Measurements from ENCODE around the gene MACC1. TPM values are rescaled to one million over a fixed set of nuclear protein-coding genes. Genes with fewer than 3 reads are reported as not detected.

The MACC1 gene
- total and polyA plus RNA-seq, 12 donors = 0.35 to 9.8 (median 1.5) TPM

DNA sequence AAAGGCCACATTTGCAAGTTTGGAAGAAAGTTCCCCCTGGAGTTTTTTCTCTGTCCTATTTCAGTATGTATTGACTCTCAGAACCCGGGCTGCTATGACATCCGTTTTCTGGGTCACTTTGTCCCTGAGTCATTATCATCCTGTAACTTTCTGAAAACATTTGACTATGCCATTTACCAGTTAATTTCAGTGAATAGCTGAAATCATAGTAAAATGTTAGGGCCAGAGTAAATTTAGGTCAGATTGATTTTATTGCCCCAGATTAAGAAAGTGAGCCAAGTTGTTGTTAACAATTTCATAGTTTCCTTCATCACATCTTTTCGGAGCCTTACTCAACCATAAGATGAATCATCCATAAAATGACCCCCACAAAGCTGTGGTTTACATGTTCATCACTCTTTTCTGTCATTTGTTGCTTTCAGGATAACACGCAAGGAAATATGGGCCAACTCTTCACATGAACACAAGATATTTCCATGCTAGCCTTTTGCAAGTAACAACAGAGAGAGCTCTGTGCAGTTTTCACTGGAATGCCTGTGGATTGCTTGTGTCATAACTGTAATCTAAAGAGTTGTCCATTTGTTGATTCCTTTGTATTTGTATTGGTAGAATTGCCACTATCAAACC lies 3.9 kb upstream of the MACC1 start:
- 17 to 21% (median 19%) methylated on average over 4 of the region's 4 CpGs for WGBS, 4 donors
- no peaks in the 10 kb centered on the region for H3K36me3 ChIP-seq (replicated peaks in 1 of 2)
- DNase-seq = peak in 5 of 7 donors; percentile 29 to 62 (median 34)
- peaks cover 0 to 21% of the 10 kb centered on the region in 2 donors for H3K4me1 ChIP-seq (replicated peaks in 1 of 2)
- H3K27ac ChIP-seq = peak overlapping the region; percentile 30 to 81 (median 43)
- intact Hi-C loops (cut with DNase I) = no loop called here
- H3K9me3 ChIP-seq (replicated peaks in 1 of 3) = no peaks in the 10 kb centered on the region
- H3K27me3 ChIP-seq = no peaks in the 10 kb centered on the region
- no peak overlapping the region for H3K4me3 ChIP-seq
- no peak for TF ChIP-seq POLR2A (IDR thresholded peaks at IDR 0.05)
- TF ChIP-seq, protein P1, sequence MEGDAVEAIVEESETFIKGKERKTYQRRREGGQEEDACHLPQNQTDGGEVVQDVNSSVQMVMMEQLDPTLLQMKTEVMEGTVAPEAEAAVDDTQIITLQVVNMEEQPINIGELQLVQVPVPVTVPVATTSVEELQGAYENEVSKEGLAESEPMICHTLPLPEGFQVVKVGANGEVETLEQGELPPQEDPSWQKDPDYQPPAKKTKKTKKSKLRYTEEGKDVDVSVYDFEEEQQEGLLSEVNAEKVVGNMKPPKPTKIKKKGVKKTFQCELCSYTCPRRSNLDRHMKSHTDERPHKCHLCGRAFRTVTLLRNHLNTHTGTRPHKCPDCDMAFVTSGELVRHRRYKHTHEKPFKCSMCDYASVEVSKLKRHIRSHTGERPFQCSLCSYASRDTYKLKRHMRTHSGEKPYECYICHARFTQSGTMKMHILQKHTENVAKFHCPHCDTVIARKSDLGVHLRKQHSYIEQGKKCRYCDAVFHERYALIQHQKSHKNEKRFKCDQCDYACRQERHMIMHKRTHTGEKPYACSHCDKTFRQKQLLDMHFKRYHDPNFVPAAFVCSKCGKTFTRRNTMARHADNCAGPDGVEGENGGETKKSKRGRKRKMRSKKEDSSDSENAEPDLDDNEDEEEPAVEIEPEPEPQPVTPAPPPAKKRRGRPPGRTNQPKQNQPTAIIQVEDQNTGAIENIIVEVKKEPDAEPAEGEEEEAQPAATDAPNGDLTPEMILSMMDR (IDR thresholded peaks at IDR 0.05) = no peak

DNA sequence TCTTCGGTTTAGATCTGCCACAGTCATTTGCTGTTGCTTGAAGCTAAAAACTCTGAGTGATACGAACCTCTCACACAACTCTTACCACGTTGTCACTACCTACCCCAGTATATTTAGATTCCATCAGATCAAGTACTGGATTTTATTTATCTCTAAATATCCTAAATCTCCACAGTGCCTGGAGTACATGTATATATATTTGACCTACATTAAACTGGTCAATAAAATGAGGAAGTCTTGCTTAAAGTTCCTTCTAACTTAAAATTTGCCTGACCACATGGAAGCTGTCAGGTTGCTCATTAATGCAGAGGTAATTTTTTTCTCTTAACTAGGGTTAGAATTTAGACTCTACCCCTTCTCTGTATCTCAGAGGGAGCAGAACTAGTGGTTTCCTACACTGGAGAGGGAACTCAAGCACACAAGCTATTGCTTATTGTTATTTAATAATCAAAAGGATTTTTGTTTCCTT lies 3.1 kb upstream of the MACC1 start:
- Histone ChIP-seq H3K4me3 (no peak overlapping the region), H3K9me3 (replicated peaks in 1 of 3) (no peaks in the 10 kb centered on the region), H3K27ac (peak overlapping the region; percentile 30 to 81 (median 43)), H3K4me1 (replicated peaks in 1 of 2) (peaks cover 0 to 21% of the 10 kb centered on the region in 2 donors), H3K27me3 (no peaks in the 10 kb centered on the region), H3K36me3 (replicated peaks in 1 of 2) (no peaks in the 10 kb centered on the region)
- DNase-seq = no peak
- intact Hi-C loops (cut with DNase I) = no loop called here
- TF ChIP-seq POLR2A (IDR thresholded peaks at IDR 0.05) = no peak
- TF ChIP-seq, protein P1 (IDR thresholded peaks at IDR 0.05) = no peak
- WGBS, 4 donors = 65 to 73% (median 66%) methylated on average over 3 of the region's 3 CpGs

DNA sequence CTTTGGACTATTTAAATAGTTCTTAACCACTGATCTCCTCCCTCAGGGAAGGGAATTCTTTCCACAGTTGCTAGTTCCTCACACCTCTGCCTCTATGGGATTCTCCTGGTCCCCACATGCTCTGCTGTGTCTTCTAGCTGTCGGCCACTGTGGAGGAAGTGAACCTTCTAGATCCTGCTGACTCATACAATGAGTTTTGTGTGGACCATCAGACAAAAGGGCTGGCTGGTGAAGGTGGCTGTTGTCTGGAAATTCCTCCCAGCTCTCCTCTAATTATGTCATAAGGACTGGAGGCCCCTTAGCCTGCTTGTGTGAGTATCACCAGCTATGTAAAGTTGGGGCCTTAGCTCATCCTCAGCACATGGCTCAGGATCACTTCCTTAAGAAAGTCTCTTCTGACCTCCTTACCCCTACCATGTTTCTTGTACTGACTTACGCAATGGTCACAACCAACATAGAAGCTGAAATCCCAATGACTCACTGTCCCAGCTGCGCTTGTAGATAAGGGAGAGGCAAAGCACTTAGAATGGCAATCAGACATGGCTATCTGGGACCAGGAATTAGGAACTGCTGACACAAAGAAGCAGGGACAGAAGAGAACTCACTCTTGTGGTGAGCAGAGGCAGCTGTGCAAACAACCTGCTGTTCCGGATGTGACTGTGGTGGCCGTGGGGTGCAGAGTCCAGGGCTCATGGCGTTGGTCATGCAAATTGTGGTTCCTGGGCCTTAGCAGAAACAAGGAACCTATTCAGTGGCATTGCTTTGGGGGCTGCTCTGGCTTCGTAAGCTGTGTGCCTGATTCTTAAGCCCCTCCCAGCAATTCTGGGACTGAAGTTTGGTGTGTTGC lies 2.5 kb upstream of the MACC1 start:
- Histone ChIP-seq H3K27me3 (no peaks in the 10 kb centered on the region), H3K4me1 (replicated peaks in 1 of 2) (peaks cover 0 to 21% of the 10 kb centered on the region in 2 donors), H3K36me3 (replicated peaks in 1 of 2) (no peaks in the 10 kb centered on the region), H3K4me3 (no peak overlapping the region), H3K9me3 (replicated peaks in 1 of 3) (no peaks in the 10 kb centered on the region), H3K27ac (peak overlapping the region; percentile 30 to 81 (median 43))
- no peak for TF ChIP-seq POLR2A (IDR thresholded peaks at IDR 0.05)
- TF ChIP-seq, protein P1 (IDR thresholded peaks at IDR 0.05) = peak in 1 of 6 experiments; percentile 6
- intact Hi-C loops (cut with DNase I) = no loop called here
- 56 to 66% (median 63%) methylated on average over 5 to 7 of the region's 7 CpGs for WGBS, 4 donors
- peak; percentile 29 to 84 (median 65) for DNase-seq

DNA sequence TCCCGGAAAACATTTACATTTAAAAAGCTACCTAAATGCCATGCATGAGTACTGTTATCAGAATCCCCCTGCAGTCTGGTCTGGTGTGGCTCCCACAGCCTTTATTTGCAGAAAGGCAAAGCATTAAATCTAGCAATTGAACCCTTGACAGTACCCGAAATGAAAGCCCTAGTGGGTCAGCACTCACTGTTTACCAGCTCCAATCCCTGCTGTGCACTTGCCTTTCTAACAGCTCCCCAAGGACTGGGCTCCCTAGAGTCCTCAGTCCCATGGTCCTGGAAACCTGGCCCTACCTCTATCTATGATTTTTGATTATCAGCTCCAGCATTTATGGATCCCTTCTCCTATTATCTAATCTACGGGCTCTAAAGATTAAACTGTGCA lies 1.9 kb upstream of the MACC1 start:
- no peak for DNase-seq
- Histone ChIP-seq H3K9me3 (replicated peaks in 1 of 3) (no peaks in the 10 kb centered on the region), H3K27ac (peak overlapping the region in 4 of 5 donors; percentile 1 to 81 (median 54)), H3K27me3 (no peaks in the 10 kb centered on the region), H3K36me3 (replicated peaks in 1 of 2) (no peaks in the 10 kb centered on the region), H3K4me3 (no peak overlapping the region), H3K4me1 (replicated peaks in 1 of 2) (peaks cover 0 to 21% of the 10 kb centered on the region in 2 donors)
- WGBS, 4 donors = 88 to 97% (median 93%) methylated on average over 3 of the region's 3 CpGs
- TF ChIP-seq, protein P1 (IDR thresholded peaks at IDR 0.05) = no peak
- no peak for TF ChIP-seq POLR2A (IDR thresholded peaks at IDR 0.05)
- intact Hi-C loops (cut with DNase I) = no loop called here
